ENCODE data around the gene OR51I2.

OR51I2 gene

GRCh38 chr11:5449023-5449422 is at the start of gene OR51I2:
OR51I2 (plus strand) TSS chr11:5449323; CDS start chr11:5453489, 4,166 bp downstream.
- DNase-seq (ENCODE audit: low spot score) = no peak

- DNase-seq (ENCODE audit: low spot score) = no peak
Observed at GRCh38 chr11:5405173-5405572, 44.0 kb upstream of the OR51I2 start.

- DNase-seq (ENCODE audit: low spot score) = no peak
Observed at GRCh38 chr11:5420993-5421392, 28.1 kb upstream of the OR51I2 start.

- no peak for DNase-seq (ENCODE audit: low spot score)
Observed at GRCh38 chr11:5421811-5422210, 27.3 kb upstream of the OR51I2 start, which contains the start of gene OR51Q1. OR51Q1 (plus strand) TSS chr11:5422111; CDS start chr11:5422201, 90 bp downstream.

GRCh38 chr11:5423131-5423530 is 26.0 kb upstream of the OR51I2 start:
- no peak for DNase-seq (ENCODE audit: low spot score)

- DNase-seq (ENCODE audit: low spot score) = no peak
Observed at GRCh38 chr11:5441414-5441813, 7.7 kb upstream of the OR51I2 start, which contains the start of gene OR51I1. OR51I1 (minus strand) TSS chr11:5441514; CDS start chr11:5441514, 0 bp downstream.

GRCh38 chr11:5443835-5444393 is 5.2 kb upstream of the OR51I2 start:
- no peak for DNase-seq (ENCODE audit: low spot score)

- no peak for DNase-seq (ENCODE audit: low spot score)
Observed at GRCh38 chr11:5449432-5449831, 309 bp downstream of the OR51I2 start.

- DNase-seq (ENCODE audit: low spot score) = no peak
Observed at GRCh38 chr11:5460983-5461621, 12.0 kb downstream of the OR51I2 start.

- no peak for DNase-seq (ENCODE audit: low spot score)
Observed at GRCh38 chr11:5467527-5467926, 18.4 kb downstream of the OR51I2 start.

- DNase-seq (ENCODE audit: low spot score) = no peak
Observed at GRCh38 chr11:5473921-5474320, 24.8 kb downstream of the OR51I2 start.

GRCh38 chr11:5476186-5476819 is 27.2 kb downstream of the OR51I2 start:
- DNase-seq (ENCODE audit: low spot score) = peak; percentile 60

- DNase-seq (ENCODE audit: low spot score) = no peak
Observed at GRCh38 chr11:5486003-5486402, 36.9 kb downstream of the OR51I2 start.

GRCh38 chr11:5486421-5486820 is 37.3 kb downstream of the OR51I2 start:
- DNase-seq (ENCODE audit: low spot score) = no peak

GRCh38 chr11:5488385-5488784 is 39.3 kb downstream of the OR51I2 start, which contains the start of gene OR52D1:
OR52D1 (plus strand) TSS chr11:5488685; CDS start chr11:5488707, 22 bp downstream.
- DNase-seq (ENCODE audit: low spot score) = no peak

GRCh38 chr11:5488798-5489399 is 39.8 kb downstream of the OR51I2 start:
- DNase-seq (ENCODE audit: low spot score) = no peak

- no peak for DNase-seq (ENCODE audit: low spot score)
Observed at GRCh38 chr11:5489576-5490357, 40.6 kb downstream of the OR51I2 start.

- no peak for DNase-seq (ENCODE audit: low spot score)
Observed at GRCh38 chr11:5499671-5500070, 50.5 kb downstream of the OR51I2 start.

- no peak for DNase-seq (ENCODE audit: low spot score)
Observed at GRCh38 chr11:5500393-5500801, 51.3 kb downstream of the OR51I2 start.

- no peak for DNase-seq (ENCODE audit: low spot score)
Observed at GRCh38 chr11:5504403-5504921, 55.3 kb downstream of the OR51I2 start.

GRCh38 chr11:5505363-5506048 is 56.4 kb downstream of the OR51I2 start:
- no peak for DNase-seq (ENCODE audit: low spot score)

Measured in COLO829 (cell line).